GM19395 (cell line): ENCODE data around the gene AHNAK.
"Not testable (repeated sequence)": the region's sequence is repeated elsewhere in the genome, so short reads cannot be mapped to it uniquely, and the experiment has no call there.

Experiments
- ATAC-seq: cut with Tn5 transposase; IDR thresholded peaks from one replicate; pipeline ENCODE4 v1.9.1; 2021; ENCODE audit warnings: mild to moderate bottlenecking, moderate library complexity; ENCODE audit not compliant: unreplicated experiment

AHNAK gene

DNA sequence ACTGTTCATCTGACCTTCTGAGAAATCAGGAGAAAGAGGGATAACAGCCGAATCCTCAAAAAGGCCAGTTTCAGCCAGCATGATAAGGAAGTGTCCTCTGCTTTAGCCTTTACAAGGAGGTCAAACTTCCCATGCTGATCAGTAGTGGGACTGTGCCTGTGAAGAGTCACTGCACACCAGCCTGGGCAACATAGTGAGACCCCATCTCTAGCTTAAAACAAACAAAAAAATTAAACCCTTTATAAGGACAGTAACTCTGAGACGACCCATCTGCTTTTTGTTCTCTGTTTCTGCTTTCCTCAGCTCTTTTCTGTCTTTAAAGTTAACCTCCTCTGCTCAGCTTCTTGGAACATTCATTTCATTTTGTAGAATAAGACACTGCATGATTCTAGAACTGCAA lies 78.0 kb downstream of the AHNAK start:
- no peak for ATAC-seq

DNA sequence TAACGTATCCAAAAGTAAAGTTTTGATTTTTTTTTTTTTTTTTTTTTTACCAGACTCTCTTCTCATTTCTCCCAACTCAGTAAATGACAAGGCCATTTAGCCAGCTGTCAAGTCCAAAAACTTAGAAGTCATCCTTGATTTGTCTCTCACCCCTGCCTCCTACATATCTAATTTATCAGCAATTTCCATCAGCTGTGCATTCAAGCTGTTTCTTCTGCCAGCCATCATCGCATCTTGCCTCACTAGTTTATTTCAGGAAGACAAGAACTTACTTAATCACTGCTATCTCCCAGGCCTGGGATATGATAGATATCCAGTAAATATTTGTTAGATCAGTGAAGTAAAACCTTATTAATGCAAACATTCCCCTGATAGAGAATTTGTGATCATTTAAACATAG lies 80.2 kb downstream of the AHNAK start:
- no peak for ATAC-seq

DNA sequence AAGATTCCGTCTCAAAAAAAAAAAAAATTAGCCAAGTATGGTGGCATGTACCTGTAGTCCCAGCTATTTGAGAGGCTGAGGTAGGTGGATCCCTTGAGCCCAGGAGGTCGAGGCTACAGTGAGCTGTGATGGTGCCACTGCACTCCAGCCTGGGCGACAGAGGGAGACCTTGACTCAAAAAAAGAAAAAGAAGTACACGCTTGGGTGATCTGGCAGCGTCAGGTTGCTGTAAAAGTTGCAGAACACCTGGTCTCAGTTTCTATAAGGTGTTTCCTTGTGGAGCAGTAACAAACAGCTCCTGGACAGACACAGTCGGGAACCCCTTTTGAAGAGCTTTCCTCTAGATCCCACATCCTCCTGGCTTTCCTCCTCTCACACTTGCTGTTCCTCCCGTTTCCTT lies 82.0 kb downstream of the AHNAK start:
- ATAC-seq = no peak

DNA sequence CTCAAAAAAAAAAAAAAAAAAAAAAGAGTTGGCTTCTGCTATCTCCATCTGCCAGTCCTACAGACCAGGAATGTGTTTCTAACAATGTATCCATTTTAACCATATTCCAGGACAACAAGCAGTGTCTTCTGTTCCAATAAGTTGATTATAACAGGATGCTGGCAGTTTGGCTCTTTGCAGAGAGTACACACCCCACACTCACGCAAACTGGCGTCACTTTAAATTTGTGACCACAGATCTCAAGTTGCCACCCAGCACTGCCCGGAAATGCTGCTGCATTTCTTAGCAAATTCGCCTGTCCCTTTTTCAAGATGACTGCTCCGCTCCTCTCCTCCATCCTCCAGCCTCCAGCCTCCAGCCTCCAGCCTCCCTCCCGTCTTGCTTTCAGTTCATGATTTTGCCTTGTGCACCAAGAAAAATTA lies 83.5 kb downstream of the AHNAK start:
- no peak for ATAC-seq

DNA sequence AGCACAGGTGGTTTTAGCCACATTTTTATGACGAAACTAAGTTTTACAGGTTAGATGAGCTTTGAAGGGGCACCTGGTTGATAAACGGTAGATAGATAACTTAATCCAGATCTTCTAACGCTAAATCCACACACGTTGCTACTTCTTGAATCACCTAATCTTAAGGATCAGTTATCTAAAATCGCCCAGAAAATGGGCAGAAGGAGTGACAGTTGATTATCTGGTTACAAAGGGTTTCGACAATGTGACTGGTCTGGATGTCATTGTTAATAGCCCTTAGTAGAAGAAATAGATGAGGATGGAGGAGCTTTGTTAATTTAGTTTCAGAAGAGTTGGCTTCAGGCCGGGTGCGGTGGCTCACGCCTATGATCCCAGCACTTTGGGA lies 84.1 kb downstream of the AHNAK start:
- no peak for ATAC-seq

DNA sequence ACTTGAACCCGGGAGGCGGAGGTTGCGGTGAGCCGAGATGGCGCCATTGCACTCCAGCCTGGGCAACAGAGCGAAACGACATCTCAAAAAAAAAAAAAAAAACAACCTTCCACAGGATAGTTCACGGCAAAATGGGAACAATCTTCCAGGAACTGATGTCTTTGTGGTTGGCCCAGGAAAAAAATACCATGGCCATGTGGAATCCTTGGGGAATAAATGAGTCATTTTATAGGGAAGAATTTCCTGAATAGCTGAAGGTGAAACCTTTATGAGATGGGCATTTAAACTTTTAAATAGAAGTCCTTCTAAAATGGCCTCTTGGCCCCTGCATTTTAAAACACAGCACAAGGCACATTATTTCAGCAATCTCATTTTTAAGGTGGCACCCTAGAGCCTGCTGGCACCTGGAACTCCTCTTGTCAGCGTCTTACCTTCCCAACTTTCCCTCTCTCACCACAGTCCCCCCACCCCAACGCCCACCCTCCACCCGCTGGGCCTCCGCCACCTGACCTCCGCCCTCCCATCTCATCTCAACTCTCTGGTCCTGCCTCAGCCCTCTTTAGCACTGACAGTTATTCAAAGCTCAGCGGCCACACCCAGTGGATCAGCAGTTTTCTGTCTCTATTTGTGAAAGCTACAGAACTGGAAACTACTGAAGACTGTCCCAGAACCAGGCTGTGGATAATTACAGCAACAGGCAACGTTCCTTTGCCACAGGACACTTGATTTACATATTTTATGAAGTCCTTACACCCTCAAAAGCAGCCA lies 84.7 kb downstream of the AHNAK start:
- no peak for ATAC-seq

DNA sequence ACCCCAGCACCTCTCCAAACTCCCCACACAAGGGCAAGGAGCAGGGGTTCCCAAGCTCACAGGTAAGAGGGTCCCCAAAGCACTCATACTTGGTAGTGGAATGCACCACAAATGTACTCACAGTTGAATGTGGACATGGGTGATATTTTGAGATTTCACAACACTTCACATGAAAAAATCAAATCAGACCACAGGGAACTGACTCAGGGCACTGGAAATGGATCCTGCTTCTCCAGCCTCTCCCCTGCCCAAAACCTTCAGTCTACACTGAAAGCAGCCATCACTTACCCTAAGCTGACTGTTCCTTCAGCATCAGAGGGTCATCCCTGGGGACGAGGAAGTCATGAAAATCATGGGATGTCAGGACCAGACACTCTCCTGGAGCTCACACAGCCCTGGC lies 87.5 kb downstream of the AHNAK start:
- no peak for ATAC-seq

DNA sequence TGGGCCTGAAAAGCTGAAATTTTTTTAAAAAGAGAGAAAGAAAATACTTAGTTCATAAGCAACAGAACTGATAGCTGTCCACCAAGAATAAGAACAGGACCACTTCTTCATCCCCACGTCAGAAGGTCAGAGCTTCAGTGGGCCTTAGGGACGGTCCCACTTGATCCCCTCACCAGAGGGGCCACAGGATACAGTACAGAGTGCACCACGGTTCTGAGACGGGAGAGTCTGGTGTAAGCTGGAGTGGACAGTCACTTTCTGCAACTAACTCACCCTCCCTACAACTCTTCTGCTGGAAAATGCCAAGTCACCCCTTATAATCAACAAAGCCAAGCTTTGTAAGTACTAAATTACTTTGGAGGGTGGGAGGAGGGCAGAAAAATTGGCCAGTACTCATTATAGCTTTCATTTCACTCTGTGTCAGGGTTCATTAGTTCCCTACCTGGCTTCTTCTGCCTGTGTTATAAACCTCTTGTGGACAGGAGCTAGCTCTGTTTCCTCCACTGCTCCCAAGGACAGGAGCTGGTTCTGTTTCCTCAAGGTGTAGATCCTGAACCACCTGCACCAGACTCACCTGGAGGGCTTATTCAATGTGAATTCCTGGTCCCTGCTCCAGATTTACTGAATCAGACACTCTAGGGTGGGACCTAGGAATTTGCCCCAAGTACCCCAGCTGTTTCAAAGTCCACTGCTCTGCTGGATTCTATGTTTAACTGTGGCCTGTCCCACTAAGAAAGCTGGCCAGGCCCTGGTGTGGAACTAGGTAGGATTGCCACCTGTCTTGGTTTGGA lies 88.2 kb downstream of the AHNAK start:
- no peak for ATAC-seq

DNA sequence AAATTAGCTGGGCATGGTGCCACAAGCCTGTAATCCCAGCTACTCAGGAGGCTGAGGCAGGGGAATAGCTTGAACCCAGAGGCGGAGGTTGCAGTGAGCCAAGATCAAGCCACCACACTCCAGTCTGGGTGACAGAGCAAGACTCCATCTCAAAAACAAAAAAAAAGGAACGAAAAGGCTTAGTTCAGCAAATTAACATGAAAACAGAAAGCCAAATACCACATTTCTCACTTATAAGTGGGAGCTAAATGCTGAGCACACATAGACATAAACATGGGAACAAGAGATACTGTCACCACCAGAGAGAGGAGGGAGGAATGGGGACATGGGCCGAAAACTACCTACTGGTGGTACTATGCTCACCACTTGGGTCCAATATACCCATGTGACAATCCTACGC lies 89.1 kb downstream of the AHNAK start:
- no peak for ATAC-seq

DNA sequence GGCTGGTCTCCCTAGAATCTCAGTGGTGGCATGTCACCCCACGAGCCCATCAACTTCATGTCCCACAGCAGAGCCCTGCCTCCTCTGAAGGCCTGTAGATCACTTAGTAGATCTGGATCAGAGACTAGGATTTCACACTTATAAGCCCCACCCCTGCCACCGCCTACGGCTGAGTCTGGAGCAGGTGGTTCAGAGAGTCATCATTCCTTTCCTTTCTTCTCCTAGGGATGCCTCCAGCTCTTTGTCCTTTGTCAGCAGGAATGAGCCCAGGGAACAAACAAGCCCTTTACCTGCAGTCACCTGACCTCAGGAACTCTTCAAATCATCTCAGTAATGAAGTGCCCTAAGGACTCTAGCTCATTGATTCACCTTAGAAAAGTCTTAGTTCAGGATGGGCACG lies 90.0 kb downstream of the AHNAK start:
- no peak for ATAC-seq

DNA sequence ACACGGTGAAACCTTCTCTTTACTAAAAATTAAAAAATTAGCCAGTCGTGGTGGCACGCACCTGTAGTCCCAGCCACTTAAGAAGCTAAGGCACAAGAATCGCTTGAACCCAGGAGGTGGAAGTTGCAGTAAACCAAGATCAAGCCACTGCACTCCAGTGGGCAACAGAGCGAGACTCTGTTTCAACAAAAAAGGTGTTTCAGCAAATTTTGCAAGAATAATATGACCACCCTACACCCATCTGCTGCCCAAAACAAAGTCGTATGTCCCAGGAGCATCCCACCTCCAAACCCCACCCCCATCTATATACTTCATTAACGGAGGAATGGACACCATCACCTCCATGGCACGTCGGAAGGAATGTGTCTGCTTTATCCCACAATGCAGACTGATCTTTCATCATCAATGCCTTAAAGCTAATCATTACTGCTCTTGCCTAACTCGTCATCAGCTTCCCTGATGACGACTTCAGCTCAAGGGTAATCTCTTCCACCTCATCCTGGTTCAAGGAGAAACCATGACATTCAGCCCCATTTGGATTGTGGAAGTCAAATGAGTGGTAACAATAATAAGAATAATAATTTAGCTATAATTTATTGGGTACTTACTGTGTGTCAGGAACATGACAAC lies 93.7 kb downstream of the AHNAK start:
- ATAC-seq = no peak

DNA sequence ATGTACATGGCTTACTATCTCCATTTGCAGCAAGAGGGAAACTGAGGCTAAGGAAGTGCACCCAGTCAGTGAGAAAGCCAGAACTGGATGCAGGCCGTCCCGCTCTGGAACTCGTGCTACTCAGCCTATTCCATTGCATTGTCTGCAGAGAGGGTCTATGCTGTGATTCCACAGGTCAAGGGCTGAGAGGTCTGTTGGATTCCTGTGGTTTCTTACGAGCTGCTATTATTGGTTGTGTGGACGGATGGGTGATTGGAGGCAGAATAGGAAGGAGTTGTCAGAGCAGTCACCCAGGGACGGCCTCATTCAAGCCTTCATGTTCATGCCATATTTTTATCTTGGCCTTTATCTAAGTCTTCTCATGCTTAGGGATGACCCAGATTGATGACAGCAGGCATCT lies 94.3 kb downstream of the AHNAK start:
- no peak for ATAC-seq

DNA sequence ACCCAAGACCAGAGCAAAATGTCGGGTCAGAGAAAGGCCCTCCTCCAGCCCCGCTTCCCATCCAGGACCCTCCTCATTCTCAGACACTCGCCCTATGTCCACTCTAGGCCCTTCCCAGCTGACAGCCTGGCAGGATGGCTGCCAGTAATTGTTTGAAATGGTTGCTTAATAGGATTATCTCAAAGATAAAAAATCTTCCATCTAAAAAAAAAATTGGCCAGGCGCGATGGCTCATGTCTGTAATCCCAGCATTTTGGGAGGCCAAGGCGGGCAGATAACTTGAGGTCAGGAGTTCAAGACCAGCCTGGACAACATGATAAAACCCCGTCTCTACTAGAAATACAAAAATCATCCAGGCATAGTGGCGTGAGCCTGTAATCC lies 95.4 kb downstream of the AHNAK start:
- no peak for ATAC-seq

DNA sequence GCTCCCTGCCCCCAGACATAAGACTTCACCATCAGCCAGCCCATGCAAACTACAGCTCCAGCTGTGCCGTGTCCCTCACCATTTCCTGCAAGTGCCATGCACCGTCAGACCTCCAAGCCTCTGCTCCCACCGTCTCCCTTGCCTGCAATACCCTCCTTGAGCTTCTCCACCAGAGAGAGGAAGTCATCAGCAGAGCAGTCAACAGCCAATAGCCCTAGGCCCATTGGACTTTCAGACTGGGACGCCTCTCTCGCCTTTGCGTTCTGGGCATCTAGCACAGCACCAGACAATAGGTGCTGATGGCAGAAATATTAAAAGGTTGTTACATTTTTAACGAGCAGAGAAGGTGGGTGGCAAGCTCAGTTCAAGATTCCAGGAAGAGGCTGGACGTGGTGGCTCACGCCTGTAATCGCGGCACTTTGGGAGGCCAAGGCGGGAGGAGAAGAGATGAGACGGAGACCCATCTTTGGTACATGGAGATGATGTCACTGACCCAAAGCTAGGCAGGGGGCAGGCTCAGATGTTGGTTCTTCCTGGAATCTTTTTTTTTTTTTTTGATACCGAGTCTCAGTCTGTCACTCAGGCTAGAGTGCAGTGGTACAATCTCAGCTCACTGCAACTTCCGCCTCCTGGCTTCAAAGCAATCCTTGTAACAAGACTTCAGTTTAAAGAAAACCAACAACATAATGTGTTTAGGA lies 95.9 kb downstream of the AHNAK start:
- no peak for ATAC-seq

DNA sequence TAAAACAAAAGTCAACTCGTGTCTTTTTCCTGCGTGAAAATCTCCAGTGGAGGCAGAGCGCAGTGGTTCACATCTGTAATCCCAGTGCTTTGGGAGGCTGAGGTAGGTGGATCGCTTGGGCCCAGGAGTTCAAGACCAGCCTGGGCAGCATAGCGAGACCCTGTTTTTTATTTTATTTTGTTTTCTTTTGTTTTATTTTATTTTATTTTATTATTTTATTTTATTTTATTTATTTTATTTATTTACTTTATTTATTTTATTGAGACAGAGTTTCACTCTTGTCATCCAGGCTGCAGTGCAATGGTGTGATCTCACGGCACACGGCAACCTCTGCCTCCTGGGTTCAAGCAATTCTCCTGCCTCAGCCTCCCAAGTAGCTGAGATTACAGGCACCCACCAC lies 96.7 kb downstream of the AHNAK start:
- ATAC-seq = not testable (repeated sequence)

DNA sequence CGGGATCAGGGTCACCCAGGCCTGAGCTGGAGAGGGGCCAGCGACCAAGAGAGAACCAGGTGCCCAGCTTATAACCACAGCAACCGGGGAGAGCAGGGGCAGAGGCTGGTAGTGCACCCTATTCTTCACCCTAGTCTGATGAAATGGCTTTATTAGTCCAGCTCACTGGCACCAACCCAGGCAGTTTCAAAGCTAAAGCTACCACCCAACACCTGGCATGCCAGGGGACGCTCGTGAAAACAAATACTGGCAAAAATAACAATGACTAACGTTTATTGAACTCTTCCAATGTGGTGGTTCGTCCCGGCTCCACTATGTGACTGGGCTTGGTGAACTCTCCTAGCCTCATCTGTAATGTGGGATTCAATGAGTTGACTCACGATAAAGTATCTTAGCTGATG lies 97.2 kb downstream of the AHNAK start:
- no peak for ATAC-seq

DNA sequence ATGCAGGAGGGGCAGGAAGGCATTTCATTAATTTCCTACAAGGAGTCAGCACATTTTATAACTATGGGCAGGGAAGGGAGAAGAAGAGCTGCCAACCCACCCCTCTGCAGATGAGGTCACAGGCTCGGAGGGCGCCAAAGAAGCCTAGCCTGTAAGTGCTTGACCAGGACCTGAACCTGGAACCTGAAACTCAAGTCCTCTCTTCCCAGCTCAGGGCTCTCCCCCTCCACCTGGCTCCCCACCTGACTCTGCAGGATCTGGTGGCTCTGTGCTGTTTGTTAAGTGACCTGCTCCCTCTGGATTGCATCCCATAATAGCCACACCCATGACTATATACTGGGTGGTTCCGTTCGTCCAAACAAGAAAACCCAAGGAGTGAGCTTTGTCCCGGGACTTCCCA lies 100.5 kb downstream of the AHNAK start:
- ATAC-seq = no peak

DNA sequence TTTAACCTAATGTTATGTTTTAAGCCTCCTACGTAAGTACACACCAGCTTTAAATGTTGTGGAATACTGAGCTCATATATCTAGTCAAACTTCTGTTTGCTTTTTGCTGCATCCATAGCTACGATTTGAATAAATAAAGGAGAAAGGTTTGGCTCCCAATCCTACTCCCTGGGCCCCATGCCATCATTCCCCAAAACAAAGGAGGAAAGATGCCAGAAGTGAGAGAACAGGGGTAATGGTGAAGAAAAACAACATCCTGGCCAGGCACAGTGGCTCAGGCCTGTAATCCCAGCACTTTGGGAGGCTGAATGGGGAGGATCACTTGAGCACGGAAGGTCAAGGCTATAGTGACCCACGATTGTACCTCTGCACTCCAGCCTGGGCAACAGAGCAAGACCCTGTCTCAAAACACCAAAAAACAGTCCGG lies 101.3 kb downstream of the AHNAK start:
- ATAC-seq = no peak

DNA sequence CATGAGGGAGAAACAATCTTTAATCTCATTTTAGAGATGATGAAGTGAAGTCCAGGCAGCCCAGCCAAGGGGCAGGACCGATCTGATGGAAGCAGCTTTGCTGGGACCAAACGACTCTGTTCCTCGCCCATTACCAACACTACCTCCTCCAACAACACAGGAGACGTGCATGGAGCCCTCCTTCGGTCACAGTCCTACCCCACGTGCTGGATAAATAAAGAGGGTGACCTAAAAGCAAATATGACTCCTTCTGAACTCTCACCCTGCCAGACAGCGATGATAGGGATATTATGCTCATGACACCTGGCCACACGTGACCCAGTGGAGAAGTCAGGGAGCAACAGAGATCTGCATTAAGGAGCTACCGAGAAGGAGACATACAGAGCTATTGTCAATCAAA lies 101.8 kb downstream of the AHNAK start:
- no peak for ATAC-seq

DNA sequence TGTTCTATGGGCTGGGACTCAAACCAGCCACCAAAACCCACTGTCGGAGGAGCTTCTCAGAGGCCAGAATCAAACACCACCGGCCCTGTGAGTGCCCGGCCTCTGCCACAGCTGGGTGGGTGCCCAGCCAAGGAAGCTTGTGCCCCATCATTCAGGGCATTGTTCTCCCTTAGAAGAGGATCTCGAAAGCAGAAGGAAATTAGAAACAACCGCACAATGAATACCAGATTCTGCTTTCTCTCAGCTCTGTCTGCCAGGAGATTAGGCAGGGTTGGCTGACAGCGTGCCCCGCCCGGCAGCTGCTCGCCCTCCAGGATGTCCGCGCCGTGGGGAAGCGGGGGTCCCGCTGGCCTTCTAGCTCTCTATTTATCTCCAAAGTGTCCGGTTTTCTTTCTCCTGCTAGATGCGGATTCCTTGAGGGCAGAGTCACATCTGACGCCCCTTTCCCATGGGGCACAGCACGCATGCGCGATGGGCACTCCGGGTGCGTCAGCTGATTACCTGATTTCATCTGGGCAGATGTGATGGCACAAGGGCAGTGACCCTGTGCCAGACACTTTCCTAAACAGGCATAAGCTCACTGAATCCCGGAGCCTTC lies 102.3 kb downstream of the AHNAK start:
- no peak for ATAC-seq
